ENCODE data around the gene HDAC9. TPM values are rescaled to one million over a fixed set of nuclear protein-coding genes. Genes with fewer than 3 reads are reported as not detected.

Gene HDAC9
- total RNA-seq, 1 experiment from 2014 or later, result 7.7 TPM

- Histone ChIP-seq H4K8ac (replicated peaks; ENCODE audit: insufficient read length, low read depth, low read length) (no peak overlapping the region), H4K20me1 (ENCODE audit: control insufficient read depth, insufficient read depth, insufficient read length) (no peaks in the 10 kb centered on the region), H2BK120ac (ENCODE audit: low read depth, low read length, poor library complexity, severe bottlenecking) (no peak overlapping the region), H3K79me2 (ENCODE audit: insufficient read depth, low read length) (no peaks in the 10 kb centered on the region), H3K18ac (ENCODE audit: insufficient read length, low read depth, low read length) (no peak overlapping the region), H2AFZ (ENCODE audit: low read length) (no peak overlapping the region), H2BK12ac (ENCODE audit: insufficient read length, low read depth, low read length) (no peak overlapping the region), H4K5ac (ENCODE audit: insufficient read length, low read depth, low read length) (no peak overlapping the region), H3K9me3 (ENCODE audit: control insufficient read depth, low read depth, low read length) (no peaks in the 10 kb centered on the region), H3T11ph (ENCODE audit: low read length) (no peak overlapping the region), H4K91ac (ENCODE audit: insufficient read length, low read depth, low read length) (no peak overlapping the region), H2BK20ac (ENCODE audit: low read depth, low read length, poor library complexity, severe bottlenecking) (no peak overlapping the region), H3K79me1 (ENCODE audit: insufficient read depth, low read depth, low read length, poor library complexity, severe bottlenecking) (no peaks in the 10 kb centered on the region), H2BK15ac (ENCODE audit: low read depth, low read length) (no peak overlapping the region), H2BK5ac (ENCODE audit: insufficient read length, low read length) (no peak overlapping the region), H3K23ac (ENCODE audit: insufficient read length, low read depth, low read length) (no peak overlapping the region), H3K56ac (ENCODE audit: insufficient read length, low read depth, low read length) (no peak overlapping the region), H3K14ac (ENCODE audit: insufficient read depth, low read length) (no peak overlapping the region), H3K27ac (ENCODE audit: insufficient read length, low read depth, low read length) (no peak overlapping the region), H2AK5ac (ENCODE audit: insufficient read length, low read length) (no peak overlapping the region), H3K4me1 (ENCODE audit: insufficient read depth, low read length) (no peaks in the 10 kb centered on the region), H3K4me2 (ENCODE audit: insufficient read depth, insufficient read length, low read length) (no peak overlapping the region), H3K27me3 (ENCODE audit: insufficient read depth, low read length) (no peaks in the 10 kb centered on the region), H3K4ac (ENCODE audit: low read depth, low read length) (no peak overlapping the region), H3K9ac (ENCODE audit: extremely low read depth, insufficient read length, low read length) (no peak overlapping the region), H3K23me2 (ENCODE audit: insufficient read length, low read depth, low read length, poor library complexity, severe bottlenecking) (no peaks in the 10 kb centered on the region)
- no peaks in the 10 kb centered on the region for H3K4me1 Mint-ChIP-seq
- WGBS (ENCODE audit: extremely low coverage, insufficient read length, low lambda C conversion rate), result no CpG with 5 or more reads among the region's 3 CpGs
- H3K27me3 Mint-ChIP-seq (ENCODE audit: low read depth), result no peaks in the 10 kb centered on the region
- H3K9me3 Mint-ChIP-seq, result no peaks in the 10 kb centered on the region
- no peaks in the 10 kb centered on the region for H3K36me3 Mint-ChIP-seq (ENCODE audit: insufficient read depth in 1 of 3, low read depth in 3 of 3)
- no peak for TF ChIP-seq CTCF (conservative IDR thresholded peaks at IDR 0.05)
- H3K4me3 Mint-ChIP-seq, result no peak overlapping the region
- H3K27ac Mint-ChIP-seq, result 0 out of 7 replicates have a peak overlapping the region, but pooled peaks of 1 of the 3 experiments have one; percentile 0
- DNase-seq, result no peak
Observed at GRCh38 chr7:18637516-18637915, 142.0 kb downstream of the HDAC9 start.

All from H9 (cell line).